ENCODE results near the gene TPP2. TPM values are rescaled to one million over a fixed set of nuclear protein-coding genes. Genes with fewer than 3 reads are reported as not detected.

TPP2 gene
- total RNA-seq, 1 donor from 2014 or later: 43.4 TPM

- H3K36me3 ChIP-seq: peaks cover 73% of the 10 kb centered on the region
- no peak for TF ChIP-seq CTCF (IDR thresholded peaks at IDR 0.05)
- intact Hi-C loops (cut with DNase I): no loop called here
- H3K4me1 ChIP-seq: no peaks in the 10 kb centered on the region
- no peak for ATAC-seq
- no peaks in the 10 kb centered on the region for H3K27me3 ChIP-seq
- no peak overlapping the region for H3K4me3 ChIP-seq
- no peak for DNase-seq
- no peak overlapping the region for H3K27ac ChIP-seq
- no peaks in the 10 kb centered on the region for H3K9me3 ChIP-seq
Observed at GRCh38 chr13:102675115-102675514, 78.3 kb downstream of the TPP2 start.

GRCh38 chr13:102677122-102677521, 80.3 kb downstream of the TPP2 start:
- intact Hi-C loops (cut with DNase I): no loop called here
- Histone ChIP-seq H3K4me1 (no peaks in the 10 kb centered on the region), H3K27ac (no peak overlapping the region), H3K4me3 (no peak overlapping the region), H3K36me3 (peaks cover 73% of the 10 kb centered on the region), H3K27me3 (no peaks in the 10 kb centered on the region), H3K9me3 (no peaks in the 10 kb centered on the region)
- ATAC-seq (no peak), DNase-seq (no peak)
- TF ChIP-seq CTCF (IDR thresholded peaks at IDR 0.05): no peak

GRCh38 chr13:102678339-102679107, 81.7 kb downstream of the TPP2 start:
- intact Hi-C loops (cut with DNase I): no loop called here
- no peaks in the 10 kb centered on the region for H3K4me1 ChIP-seq
- H3K9me3 ChIP-seq: no peaks in the 10 kb centered on the region
- H3K4me3 ChIP-seq: no peak overlapping the region
- no peaks in the 10 kb centered on the region for H3K27me3 ChIP-seq
- no peak for TF ChIP-seq CTCF (IDR thresholded peaks at IDR 0.05)
- ATAC-seq (no peak), DNase-seq (no peak)
- no peak overlapping the region for H3K27ac ChIP-seq
- peaks cover 63% of the 10 kb centered on the region for H3K36me3 ChIP-seq

- H3K36me3 ChIP-seq: peaks cover 53% of the 10 kb centered on the region
- DNase-seq: no peak
Observed at GRCh38 chr13:102679449-102680132, 82.8 kb downstream of the TPP2 start.

GRCh38 chr13:102680133-102680717, 83.4 kb downstream of the TPP2 start:
- no peak for DNase-seq
- H3K27ac ChIP-seq: no peak overlapping the region
- ATAC-seq: peak; percentile 26
- intact Hi-C loops (cut with DNase I): no loop called here
- H3K27me3 ChIP-seq: no peaks in the 10 kb centered on the region
- no peaks in the 10 kb centered on the region for H3K9me3 ChIP-seq
- no peak overlapping the region for H3K4me3 ChIP-seq
- H3K36me3 ChIP-seq: peaks cover 47% of the 10 kb centered on the region
- H3K4me1 ChIP-seq: no peaks in the 10 kb centered on the region
- no peak for TF ChIP-seq CTCF (IDR thresholded peaks at IDR 0.05)

More at GRCh38 chr13:102679449-102680132, 82.8 kb downstream of the TPP2 start:
- Histone ChIP-seq H3K27ac (no peak overlapping the region), H3K9me3 (no peaks in the 10 kb centered on the region), H3K4me1 (no peaks in the 10 kb centered on the region), H3K4me3 (no peak overlapping the region), H3K27me3 (no peaks in the 10 kb centered on the region)
- TF ChIP-seq CTCF (IDR thresholded peaks at IDR 0.05): no peak
- intact Hi-C loops (cut with DNase I): no loop called here
- peak; percentile 9 for ATAC-seq

Data from upper lobe of right lung (tissue), 1 donor.